Fibroblast of the aortic adventitia (primary cell): ENCODE data around the gene RAB3A. TPM values are rescaled to one million over a fixed set of nuclear protein-coding genes. Genes with fewer than 3 reads are reported as not detected.

ENCODE experiments used
- DNase-seq: peaks from one replicate; pipeline ENCODE4 v3.0.0-alpha.2; 2010; ENCODE audit warnings: low read depth
- H3K4me3 ChIP-seq: 2 replicates; pipeline ENCODE4 v1.5.1; 2011; ENCODE audit warnings: low read depth, mild to moderate bottlenecking, control low read depth, low read length, moderate library complexity
- CTCF ChIP-seq: IDR thresholded peaks from 2 replicates; pipeline ENCODE4 v1.5.1; 2011; ENCODE audit warnings: mild to moderate bottlenecking, low read length, control low read depth, inconsistent platforms; ENCODE audit not compliant: insufficient read depth
- total RNA-seq: library from RNA; depleted of rRNA; stranded (reverse); fragments of >200 nt; gene quantifications from 2 replicates; pipeline ENCODE4 v1.2.3, GENCODE V29; 2012; ENCODE audit warnings: low replicate concordance

The RAB3A gene
- total RNA-seq, 1 donor: 2.8 TPM

DNA sequence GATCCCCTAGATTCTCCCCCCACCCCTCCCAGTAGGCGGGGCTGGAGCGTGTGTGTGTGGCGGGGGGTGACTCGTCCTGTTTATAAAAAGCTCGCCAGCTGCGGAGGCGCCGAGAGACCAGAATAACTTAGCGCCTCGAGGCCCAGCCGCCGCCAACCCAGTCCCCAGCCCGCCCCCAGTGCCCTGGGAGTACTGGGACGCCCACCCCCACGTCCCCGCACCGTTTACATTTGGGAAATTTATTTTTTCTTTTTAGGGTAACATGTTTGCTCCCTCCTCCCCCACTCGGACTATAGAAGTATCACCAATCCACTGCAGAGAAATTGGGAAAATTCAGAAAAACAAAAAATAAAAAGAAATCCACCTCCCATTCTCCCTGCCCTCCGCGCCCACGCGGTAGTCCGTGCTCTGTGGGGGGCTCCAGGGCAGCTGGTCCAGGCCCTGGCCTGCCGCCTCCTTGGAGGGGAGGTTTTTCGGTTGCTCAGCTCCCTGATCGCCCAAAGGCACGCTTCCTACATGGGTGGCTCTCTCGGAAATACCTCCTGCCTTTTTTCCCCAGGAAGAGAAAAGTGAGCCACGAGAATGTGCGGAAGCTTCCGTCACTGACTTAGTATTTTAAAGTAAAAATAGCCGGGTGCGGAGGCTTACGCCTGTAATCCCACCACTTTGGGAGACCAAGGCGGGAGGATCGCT, 1.5 kb upstream of the RAB3A start:
- peak; percentile 79 for DNase-seq
- TF ChIP-seq CTCF: no peak
- H3K4me3 ChIP-seq: peak overlapping the region; percentile 73

DNA sequence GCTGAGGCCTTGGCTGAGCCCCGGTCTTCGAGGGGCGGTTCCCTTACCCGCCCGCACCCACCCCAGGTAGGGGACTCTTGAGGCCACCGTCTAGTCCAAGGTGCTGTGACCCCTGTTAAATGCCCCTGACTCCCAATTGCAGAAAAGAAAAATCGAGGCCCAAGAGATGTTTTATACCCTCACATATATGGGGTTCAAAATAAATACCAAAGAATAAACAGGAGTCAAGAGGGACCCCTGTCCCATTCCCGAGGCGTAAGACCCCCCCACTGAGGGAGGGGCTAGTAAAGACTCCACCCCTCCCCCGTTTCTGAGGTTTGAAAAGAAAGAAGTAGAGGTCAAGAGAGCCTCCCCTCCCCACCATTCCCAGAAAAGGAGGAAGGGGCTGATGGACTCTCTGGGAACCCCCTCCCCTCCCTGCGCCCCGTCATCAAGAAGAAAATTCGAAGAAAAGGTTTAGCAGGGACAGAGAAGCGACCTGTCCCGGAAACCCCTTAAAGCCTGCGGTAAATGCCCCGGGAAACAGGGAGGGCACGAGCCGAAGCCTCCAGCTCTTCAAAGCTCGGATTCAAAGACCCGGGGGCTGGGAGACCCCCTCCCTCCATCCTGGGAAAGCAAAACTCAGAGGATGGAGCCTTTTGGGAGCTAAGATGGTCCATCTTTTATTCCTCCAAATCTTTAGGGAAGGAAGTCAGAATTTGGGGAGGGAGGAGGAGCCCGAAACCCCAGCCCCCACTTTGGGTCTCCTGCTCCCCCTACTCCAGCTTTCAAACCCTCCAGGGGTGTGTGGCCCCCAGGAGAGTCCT, 755 bp upstream of the RAB3A start:
- no peak for TF ChIP-seq CTCF
- no peak for DNase-seq
- H3K4me3 ChIP-seq: peak overlapping the region; percentile 73

GRCh38 chr19:18203408-18203862, 407 bp downstream of the RAB3A start:
- peak overlapping the region; percentile 97 for H3K4me3 ChIP-seq
- TF ChIP-seq CTCF: no peak

DNA sequence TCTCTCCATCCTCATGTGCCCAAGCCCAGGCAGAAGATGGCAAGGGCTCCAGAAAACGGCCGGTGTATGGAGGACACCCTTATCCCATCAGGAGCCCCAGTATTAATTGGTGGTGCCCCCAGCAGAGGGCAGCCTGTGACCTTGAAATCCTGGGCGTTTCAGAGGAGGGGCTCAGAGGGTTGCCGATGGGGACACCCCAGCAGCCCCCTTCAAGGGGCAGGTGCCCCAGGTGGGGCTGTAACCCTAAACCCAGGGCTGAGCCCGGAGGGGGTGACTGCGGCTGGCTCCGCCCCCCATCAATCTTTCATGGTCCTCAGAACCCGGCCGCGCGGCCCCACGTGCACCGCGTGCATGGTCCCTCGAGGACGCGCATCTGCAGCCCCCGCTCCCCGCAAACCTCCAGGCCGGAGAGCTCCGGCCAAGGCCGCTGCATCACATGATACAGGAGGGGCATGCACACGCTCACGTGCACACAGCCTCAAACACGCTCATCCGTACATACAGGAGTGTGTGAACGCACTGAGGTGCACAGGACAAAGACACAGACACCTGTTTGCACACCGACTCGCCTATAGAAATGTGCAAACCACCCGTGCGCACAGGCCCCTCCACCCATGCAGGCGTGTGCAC, 949 bp downstream of the RAB3A start:
- peak; percentile 44 for TF ChIP-seq CTCF
- no peak for DNase-seq
- H3K4me3 ChIP-seq: peak overlapping the region; percentile 97

More at GRCh38 chr19:18203408-18203862, 407 bp downstream of the RAB3A start:
- DNase-seq: no peak

DNA sequence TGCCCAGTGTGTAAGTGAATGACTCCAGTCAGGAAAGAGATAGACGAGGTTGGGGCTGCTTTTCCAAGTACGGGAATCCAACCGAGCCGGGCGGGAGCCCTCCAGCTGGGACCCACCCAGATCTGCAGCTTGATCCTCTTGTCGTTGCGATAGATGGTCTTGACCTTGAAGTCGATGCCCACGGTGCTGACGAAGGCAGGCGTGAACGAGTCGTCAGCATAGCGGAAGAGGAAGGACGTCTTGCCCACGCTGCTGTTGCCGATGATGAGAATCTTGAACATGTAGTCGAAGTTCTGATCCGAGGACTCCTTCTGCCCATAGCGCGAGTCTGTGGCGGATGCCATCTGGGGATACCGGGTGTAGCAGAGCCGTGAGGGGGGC, 1.5 kb downstream of the RAB3A start:
- no peak for TF ChIP-seq CTCF
- peak overlapping the region; percentile 97 for H3K4me3 ChIP-seq
- DNase-seq: no peak

DNA sequence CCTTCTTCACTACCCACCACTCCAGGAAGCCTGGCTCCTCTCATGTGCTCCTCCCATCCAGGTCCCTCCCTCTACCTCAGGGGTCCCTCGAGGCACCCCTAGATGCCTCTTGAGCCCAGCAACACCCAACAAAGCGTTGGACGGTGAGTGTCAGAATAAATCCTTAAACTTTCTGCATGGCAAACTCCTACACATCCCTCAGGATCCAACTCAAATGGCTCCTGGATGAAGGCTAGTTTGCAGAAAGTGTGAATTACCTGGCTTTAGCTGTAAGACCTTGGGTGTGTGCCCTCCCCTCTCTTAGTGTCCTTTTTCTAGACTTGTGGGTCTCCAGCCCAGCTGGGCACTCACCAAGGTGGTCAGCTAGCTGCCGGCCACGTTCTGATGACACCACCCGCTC, 5.5 kb downstream of the RAB3A start:
- TF ChIP-seq CTCF: no peak
- no peak overlapping the region for H3K4me3 ChIP-seq
- DNase-seq: no peak
